Nephron (organoid): ENCODE data around the gene LRRIQ1.

Source experiments
- H3K27ac Mint-ChIP-seq, 3 experiments: 2 replicates each; pipeline ENCODE4 v1.8.0; 2020; ENCODE audit warnings: mixed read lengths in 3 of 3, mild to moderate bottlenecking in 2 of 3, moderate library complexity in 1 of 3
- H3K27me3 Mint-ChIP-seq: 2 replicates; pipeline ENCODE4 v1.8.0; 2021; ENCODE audit warnings: low read depth, mild to moderate bottlenecking, moderate library complexity, mixed read lengths
- H3K36me3 Mint-ChIP-seq: 2 replicates; pipeline ENCODE4 v1.8.0; 2020; ENCODE audit warnings: low read depth, mixed read lengths
- H3K4me1 Mint-ChIP-seq: 2 replicates; pipeline ENCODE4 v1.8.0; 2020; ENCODE audit warnings: mixed read lengths
- H3K4me3 Mint-ChIP-seq, 3 experiments: 2 replicates each; pipeline ENCODE4 v1.8.0; 2020; ENCODE audit warnings: mild to moderate bottlenecking in 3 of 3, mixed read lengths in 3 of 3, moderate library complexity in 2 of 3
- H3K9me3 Mint-ChIP-seq: 2 replicates; pipeline ENCODE4 v1.8.0; 2020; ENCODE audit warnings: mixed read lengths
- TF ChIP-seq, protein P1 (sequence below), 3 experiments: fragments of 200-600 bp; sonication (generic); IDR thresholded peaks; one replicate each; pipeline ENCODE4 v1.5.0; 2021; ENCODE audit warnings: antibody characterized with exemption in 3 of 3; ENCODE audit not compliant: unreplicated experiment in 3 of 3

Gene LRRIQ1

GRCh38 chr12:85152311-85152729 lies 116.2 kb downstream of the LRRIQ1 start:
- no peaks in the 10 kb centered on the region for H3K9me3 Mint-ChIP-seq
- H3K4me3 Mint-ChIP-seq = peak overlapping the region in 2 of 3 experiments; percentile 8 to 9
- H3K36me3 Mint-ChIP-seq = no peaks in the 10 kb centered on the region
- H3K4me1 Mint-ChIP-seq = peaks cover 12% of the 10 kb centered on the region
- TF ChIP-seq, protein P1, sequence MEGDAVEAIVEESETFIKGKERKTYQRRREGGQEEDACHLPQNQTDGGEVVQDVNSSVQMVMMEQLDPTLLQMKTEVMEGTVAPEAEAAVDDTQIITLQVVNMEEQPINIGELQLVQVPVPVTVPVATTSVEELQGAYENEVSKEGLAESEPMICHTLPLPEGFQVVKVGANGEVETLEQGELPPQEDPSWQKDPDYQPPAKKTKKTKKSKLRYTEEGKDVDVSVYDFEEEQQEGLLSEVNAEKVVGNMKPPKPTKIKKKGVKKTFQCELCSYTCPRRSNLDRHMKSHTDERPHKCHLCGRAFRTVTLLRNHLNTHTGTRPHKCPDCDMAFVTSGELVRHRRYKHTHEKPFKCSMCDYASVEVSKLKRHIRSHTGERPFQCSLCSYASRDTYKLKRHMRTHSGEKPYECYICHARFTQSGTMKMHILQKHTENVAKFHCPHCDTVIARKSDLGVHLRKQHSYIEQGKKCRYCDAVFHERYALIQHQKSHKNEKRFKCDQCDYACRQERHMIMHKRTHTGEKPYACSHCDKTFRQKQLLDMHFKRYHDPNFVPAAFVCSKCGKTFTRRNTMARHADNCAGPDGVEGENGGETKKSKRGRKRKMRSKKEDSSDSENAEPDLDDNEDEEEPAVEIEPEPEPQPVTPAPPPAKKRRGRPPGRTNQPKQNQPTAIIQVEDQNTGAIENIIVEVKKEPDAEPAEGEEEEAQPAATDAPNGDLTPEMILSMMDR (IDR thresholded peaks at IDR 0.05; ENCODE audit: unreplicated experiment in 3 of 3) = no peak
- no peaks in the 10 kb centered on the region for H3K27me3 Mint-ChIP-seq
- H3K27ac Mint-ChIP-seq = peak overlapping the region; percentile 50 to 71 (median 57)

- Mint-ChIP-seq H3K27me3 (no peaks in the 10 kb centered on the region), H3K36me3 (no peaks in the 10 kb centered on the region), H3K4me1 (peaks cover 6% of the 10 kb centered on the region), H3K9me3 (no peaks in the 10 kb centered on the region), H3K4me3 (no peak overlapping the region), H3K27ac (no peak overlapping the region)
- TF ChIP-seq, protein P1 (IDR thresholded peaks at IDR 0.05; ENCODE audit: unreplicated experiment in 3 of 3) = peak; percentile 30 to 56 (median 46)
These were observed 119.6 kb downstream of the LRRIQ1 start for GRCh38 chr12:85155791-85156190.

- Mint-ChIP-seq H3K27ac (no peak overlapping the region), H3K36me3 (no peaks in the 10 kb centered on the region), H3K4me1 (peaks cover 6% of the 10 kb centered on the region), H3K4me3 (no peak overlapping the region), H3K9me3 (no peaks in the 10 kb centered on the region), H3K27me3 (no peaks in the 10 kb centered on the region)
- TF ChIP-seq, protein P1 (IDR thresholded peaks at IDR 0.05; ENCODE audit: unreplicated experiment in 3 of 3) = peak in 1 of 3 experiments; percentile 6
These were observed 120.4 kb downstream of the LRRIQ1 start for GRCh38 chr12:85156569-85156968.

DNA sequence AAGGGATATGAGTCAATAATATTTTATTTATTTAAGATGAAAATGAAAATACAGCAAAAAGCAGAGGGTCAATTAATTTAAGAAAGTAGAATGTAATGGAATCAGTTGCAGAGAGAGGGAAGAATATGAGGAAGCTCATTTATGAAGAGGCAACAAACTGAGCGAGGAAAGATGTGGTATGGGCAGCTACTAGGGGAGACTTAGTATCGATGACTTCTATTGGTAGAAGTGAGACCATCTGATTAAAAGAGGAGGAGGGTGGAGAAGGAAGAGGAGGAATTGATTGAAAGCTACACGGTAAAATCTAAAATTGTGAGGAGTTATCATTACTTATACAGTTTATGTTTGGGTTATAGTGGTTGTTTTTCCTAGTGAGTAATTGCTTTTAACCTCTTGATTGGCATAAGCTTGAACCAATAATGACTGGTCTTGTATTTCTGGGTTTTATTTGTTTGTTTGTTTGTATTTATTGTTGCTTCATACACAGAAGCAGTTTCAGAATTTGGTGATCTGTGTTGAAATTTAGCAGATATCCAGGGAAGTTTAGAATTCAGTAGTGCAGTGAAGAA lies 121.0 kb downstream of the LRRIQ1 start:
- Mint-ChIP-seq H3K4me3 (no peak overlapping the region), H3K9me3 (no peaks in the 10 kb centered on the region), H3K36me3 (no peaks in the 10 kb centered on the region), H3K27me3 (no peaks in the 10 kb centered on the region), H3K27ac (no peak overlapping the region), H3K4me1 (peaks cover 5% of the 10 kb centered on the region)
- TF ChIP-seq, protein P1 (IDR thresholded peaks at IDR 0.05; ENCODE audit: unreplicated experiment in 3 of 3) = no peak

DNA sequence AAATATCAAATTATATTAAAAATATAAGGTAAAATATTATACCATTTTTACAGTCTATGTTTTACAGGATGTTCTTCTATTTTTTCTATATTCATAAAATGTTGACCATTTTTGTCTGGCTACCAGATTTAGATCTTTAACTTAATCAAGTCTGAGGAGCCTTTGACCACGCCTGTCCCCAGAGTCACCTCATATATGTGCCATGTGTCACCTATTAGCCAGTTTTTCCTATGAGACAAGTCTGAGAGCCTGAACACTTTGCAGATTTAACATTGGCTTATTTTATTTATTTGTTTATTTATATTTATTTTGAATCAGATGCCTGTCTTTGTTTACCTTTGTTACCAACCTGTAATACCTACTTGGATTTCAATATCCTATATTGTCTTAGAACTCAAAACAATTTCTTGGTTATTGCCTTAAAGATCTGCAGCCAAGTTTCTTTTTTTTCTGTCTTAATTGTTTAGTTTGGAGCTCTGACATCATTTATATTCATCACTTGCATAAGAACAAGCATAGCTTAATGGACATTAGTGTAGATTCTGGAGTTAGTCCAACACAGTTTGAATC lies 127.7 kb downstream of the LRRIQ1 start:
- Mint-ChIP-seq H3K4me3 (no peak overlapping the region), H3K36me3 (no peaks in the 10 kb centered on the region), H3K27me3 (no peaks in the 10 kb centered on the region), H3K9me3 (no peaks in the 10 kb centered on the region), H3K4me1 (no peaks in the 10 kb centered on the region), H3K27ac (no peak overlapping the region)
- TF ChIP-seq, protein P1 (IDR thresholded peaks at IDR 0.05; ENCODE audit: unreplicated experiment in 3 of 3) = no peak
